OCI-LY3 (cell line): ENCODE results near the gene LUZP2.

Experiments
- H2AFZ ChIP-seq: fragments of 200-600, 300-600 bp; shearing (Covaris generic); 2 replicates; pipeline ENCODE4 v1.6.0; 2014; ENCODE audit warnings: antibody characterized with exemption, low read depth, low read length
- H3K27ac ChIP-seq: fragments of 200-600, 300-600 bp; sonication (generic); 2 replicates; pipeline ENCODE4 v1.5.1; 2014; ENCODE audit warnings: mild to moderate bottlenecking, low read length, moderate library complexity, mixed read lengths
- H3K27me3 ChIP-seq: fragments of 200-600, 300-600 bp; sonication (generic); 2 replicates; pipeline ENCODE4 v1.6.1; 2014; ENCODE audit warnings: low read depth, low read length, mixed read lengths
- H3K36me3 ChIP-seq: fragments of 200-600, 300-600 bp; sonication (generic); replicated peaks from 2 replicates; pipeline ENCODE3; 2014; ENCODE audit warnings: low read depth, low read length, mixed read lengths
- H3K4me1 ChIP-seq: fragments of 300-600, 200-600 bp; sonication (generic); 2 replicates; pipeline ENCODE4 v1.6.1; 2014; ENCODE audit warnings: low read length, mixed read lengths
- H3K4me2 ChIP-seq: fragments of 200-600, 300-600 bp; sonication (generic); 2 replicates; pipeline ENCODE4 v1.6.1; 2014; ENCODE audit warnings: low read length, mixed read lengths
- H3K4me3 ChIP-seq: fragments of 300-600, 200-600 bp; sonication (generic); 2 replicates; pipeline ENCODE4 v1.5.1; 2014; ENCODE audit warnings: antibody characterized with exemption, mild to moderate bottlenecking, low read length, moderate library complexity
- H3K79me2 ChIP-seq: fragments of 300-600, 200-600 bp; shearing (Covaris generic); 2 replicates; pipeline ENCODE4 v1.6.1; 2014; ENCODE audit warnings: mild to moderate bottlenecking, low read length, mixed read lengths
- H3K9ac ChIP-seq: fragments of 300-600, 200-600 bp; shearing (Covaris generic); 2 replicates; pipeline ENCODE4 v1.6.0; 2014; ENCODE audit warnings: mild to moderate bottlenecking, low read length, moderate library complexity
- H3K9me3 ChIP-seq: fragments of 200-600, 300-600 bp; shearing (Covaris generic); 2 replicates; pipeline ENCODE4 v1.6.1; 2014; ENCODE audit warnings: low read length, mixed read lengths; ENCODE audit not compliant: insufficient read depth
- H4K20me1 ChIP-seq: fragments of 200-600, 300-600 bp; sonication (generic); 2 replicates; pipeline ENCODE4 v1.6.1; 2016; ENCODE audit warnings: low read length, mixed read lengths; ENCODE audit not compliant: insufficient read depth
- EZH2phosphoT487 ChIP-seq: fragments of 200-600 bp; shearing (Covaris generic); IDR thresholded peaks from 2 replicates; pipeline ENCODE4 v1.6.1; 2018; ENCODE audit warnings: antibody characterized with exemption, mixed run types, low read depth
- TF ChIP-seq, protein P1 (sequence below): fragments of 200-600, 300-600 bp; sonication (generic); IDR thresholded peaks from 2 replicates; pipeline ENCODE4 v1.5.1; 2014; ENCODE audit warnings: antibody characterized with exemption, low read length, low read depth

Gene LUZP2

DNA sequence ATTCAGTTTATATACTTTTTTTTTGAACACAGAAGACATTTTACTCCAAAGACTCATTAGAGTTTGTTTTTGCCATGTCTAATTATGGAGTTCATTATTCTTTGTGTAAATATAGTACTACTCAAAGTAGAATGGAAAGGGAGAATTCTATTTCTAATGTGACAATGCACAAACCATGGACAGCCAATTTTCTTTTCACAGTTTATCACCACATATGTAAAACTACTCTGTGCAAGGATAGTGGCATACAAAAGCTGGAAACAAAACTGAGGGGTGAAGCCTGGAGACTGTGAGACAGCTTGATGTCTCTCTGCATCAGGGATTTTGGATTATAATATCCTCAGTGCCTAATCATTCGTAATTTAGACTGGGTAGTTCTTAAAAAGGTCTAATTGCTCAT, 75.5 kb downstream of the LUZP2 start:
- no peak overlapping the region for H2AFZ ChIP-seq

DNA sequence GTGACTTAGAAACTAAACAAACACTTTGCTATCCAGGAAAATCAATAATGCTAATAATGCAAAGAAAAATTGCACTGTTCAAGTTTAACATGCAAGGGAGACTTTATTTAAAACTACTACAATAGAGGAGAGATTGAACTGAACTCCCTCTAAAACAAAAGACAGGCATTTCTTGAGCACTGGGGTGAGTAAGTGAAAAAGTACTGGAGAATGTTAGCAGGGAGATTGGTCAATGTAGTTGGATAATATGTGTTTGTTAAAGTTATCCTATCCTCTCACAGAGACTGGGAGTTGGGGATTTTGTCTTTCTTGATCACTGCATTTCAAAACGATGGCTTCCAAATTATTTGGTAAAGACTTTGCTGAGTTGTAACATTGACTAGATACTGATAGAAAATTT, 77.6 kb downstream of the LUZP2 start:
- H3K9ac ChIP-seq = no peak overlapping the region
- no peak overlapping the region for H3K4me2 ChIP-seq
- no peaks in the 10 kb centered on the region for H3K36me3 ChIP-seq
- H3K27me3 ChIP-seq = no peaks in the 10 kb centered on the region
- no peak overlapping the region for H3K27ac ChIP-seq
- H2AFZ ChIP-seq = no peak overlapping the region
- no peaks in the 10 kb centered on the region for H3K9me3 ChIP-seq
- H3K4me1 ChIP-seq = no peaks in the 10 kb centered on the region
- H4K20me1 ChIP-seq = no peaks in the 10 kb centered on the region
- no peaks in the 10 kb centered on the region for H3K79me2 ChIP-seq
- TF ChIP-seq EZH2phosphoT487 = no peak
- TF ChIP-seq, protein P1, sequence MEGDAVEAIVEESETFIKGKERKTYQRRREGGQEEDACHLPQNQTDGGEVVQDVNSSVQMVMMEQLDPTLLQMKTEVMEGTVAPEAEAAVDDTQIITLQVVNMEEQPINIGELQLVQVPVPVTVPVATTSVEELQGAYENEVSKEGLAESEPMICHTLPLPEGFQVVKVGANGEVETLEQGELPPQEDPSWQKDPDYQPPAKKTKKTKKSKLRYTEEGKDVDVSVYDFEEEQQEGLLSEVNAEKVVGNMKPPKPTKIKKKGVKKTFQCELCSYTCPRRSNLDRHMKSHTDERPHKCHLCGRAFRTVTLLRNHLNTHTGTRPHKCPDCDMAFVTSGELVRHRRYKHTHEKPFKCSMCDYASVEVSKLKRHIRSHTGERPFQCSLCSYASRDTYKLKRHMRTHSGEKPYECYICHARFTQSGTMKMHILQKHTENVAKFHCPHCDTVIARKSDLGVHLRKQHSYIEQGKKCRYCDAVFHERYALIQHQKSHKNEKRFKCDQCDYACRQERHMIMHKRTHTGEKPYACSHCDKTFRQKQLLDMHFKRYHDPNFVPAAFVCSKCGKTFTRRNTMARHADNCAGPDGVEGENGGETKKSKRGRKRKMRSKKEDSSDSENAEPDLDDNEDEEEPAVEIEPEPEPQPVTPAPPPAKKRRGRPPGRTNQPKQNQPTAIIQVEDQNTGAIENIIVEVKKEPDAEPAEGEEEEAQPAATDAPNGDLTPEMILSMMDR = no peak
- H3K4me3 ChIP-seq = no peak overlapping the region

More for the DNA sequence above, 75.5 kb downstream of the LUZP2 start:
- no peaks in the 10 kb centered on the region for H4K20me1 ChIP-seq
- H3K27ac ChIP-seq = no peak overlapping the region
- peaks cover 4% of the 10 kb centered on the region for H3K4me1 ChIP-seq
- no peak overlapping the region for H3K4me3 ChIP-seq
- H3K4me2 ChIP-seq = no peak overlapping the region
- no peaks in the 10 kb centered on the region for H3K9me3 ChIP-seq
- TF ChIP-seq, protein P1 = no peak
- TF ChIP-seq EZH2phosphoT487 = no peak
- H3K36me3 ChIP-seq = no peaks in the 10 kb centered on the region
- H3K27me3 ChIP-seq = no peaks in the 10 kb centered on the region
- no peak overlapping the region for H3K9ac ChIP-seq
- no peaks in the 10 kb centered on the region for H3K79me2 ChIP-seq

DNA sequence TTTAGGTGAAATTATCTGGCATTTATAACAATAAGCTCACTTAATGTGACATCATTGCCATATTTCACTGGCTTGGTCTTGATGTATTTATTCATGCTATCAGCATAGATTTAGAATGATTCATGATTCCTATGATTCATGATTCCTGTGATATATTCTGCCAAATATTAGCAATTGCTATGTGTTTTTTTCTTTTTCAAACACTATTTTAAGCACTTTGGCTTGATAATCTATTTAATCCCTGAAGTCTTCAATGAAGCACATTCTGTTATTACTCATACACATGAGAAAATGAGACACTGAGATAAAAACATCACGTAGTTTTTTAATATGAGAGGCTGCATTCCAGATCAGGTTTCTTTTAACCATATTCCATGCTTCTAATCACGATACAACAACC, 78.5 kb downstream of the LUZP2 start:
- Histone ChIP-seq H3K4me3 (no peak overlapping the region), H3K79me2 (no peaks in the 10 kb centered on the region), H4K20me1 (no peaks in the 10 kb centered on the region), H3K27me3 (no peaks in the 10 kb centered on the region), H3K9me3 (no peaks in the 10 kb centered on the region), H3K4me1 (no peaks in the 10 kb centered on the region), H3K36me3 (no peaks in the 10 kb centered on the region), H2AFZ (no peak overlapping the region), H3K4me2 (no peak overlapping the region), H3K9ac (no peak overlapping the region), H3K27ac (no peak overlapping the region)
- TF ChIP-seq EZH2phosphoT487 = no peak
- TF ChIP-seq, protein P1 = no peak

DNA sequence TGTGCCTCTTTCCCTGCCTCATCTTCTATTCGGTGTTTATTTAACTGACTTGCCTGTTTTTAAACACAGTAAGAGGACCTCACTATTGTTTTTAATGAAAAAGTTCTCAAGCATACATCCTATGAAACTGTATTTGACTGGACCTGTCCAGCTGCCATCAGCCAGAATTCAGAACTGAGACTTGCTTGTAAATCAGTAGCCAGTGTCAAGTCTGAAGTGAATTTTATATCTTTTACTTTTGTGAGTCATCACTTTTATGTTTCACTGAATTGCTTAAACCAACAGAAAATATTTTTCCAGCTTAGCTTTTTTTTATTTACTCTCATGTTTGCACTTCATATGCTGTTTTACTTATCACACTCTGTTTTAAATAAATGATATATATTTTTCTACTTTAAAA, 88.3 kb downstream of the LUZP2 start:
- H3K4me1 ChIP-seq = peaks cover 13% of the 10 kb centered on the region
- H3K9ac ChIP-seq = no peak overlapping the region
- no peaks in the 10 kb centered on the region for H3K27me3 ChIP-seq
- no peaks in the 10 kb centered on the region for H3K9me3 ChIP-seq
- no peak overlapping the region for H3K4me2 ChIP-seq
- no peak overlapping the region for H2AFZ ChIP-seq
- H3K4me3 ChIP-seq = no peak overlapping the region
- no peak overlapping the region for H3K27ac ChIP-seq
- no peaks in the 10 kb centered on the region for H3K36me3 ChIP-seq
- TF ChIP-seq EZH2phosphoT487 = no peak
- TF ChIP-seq, protein P1 = no peak
- no peaks in the 10 kb centered on the region for H4K20me1 ChIP-seq
- no peaks in the 10 kb centered on the region for H3K79me2 ChIP-seq
